ENCODE measurements around the gene SNX27.
"Not testable (repeated sequence)": the region's sequence is repeated elsewhere in the genome, so short reads cannot be mapped to it uniquely, and the experiment has no call there.

Gene SNX27

DNA sequence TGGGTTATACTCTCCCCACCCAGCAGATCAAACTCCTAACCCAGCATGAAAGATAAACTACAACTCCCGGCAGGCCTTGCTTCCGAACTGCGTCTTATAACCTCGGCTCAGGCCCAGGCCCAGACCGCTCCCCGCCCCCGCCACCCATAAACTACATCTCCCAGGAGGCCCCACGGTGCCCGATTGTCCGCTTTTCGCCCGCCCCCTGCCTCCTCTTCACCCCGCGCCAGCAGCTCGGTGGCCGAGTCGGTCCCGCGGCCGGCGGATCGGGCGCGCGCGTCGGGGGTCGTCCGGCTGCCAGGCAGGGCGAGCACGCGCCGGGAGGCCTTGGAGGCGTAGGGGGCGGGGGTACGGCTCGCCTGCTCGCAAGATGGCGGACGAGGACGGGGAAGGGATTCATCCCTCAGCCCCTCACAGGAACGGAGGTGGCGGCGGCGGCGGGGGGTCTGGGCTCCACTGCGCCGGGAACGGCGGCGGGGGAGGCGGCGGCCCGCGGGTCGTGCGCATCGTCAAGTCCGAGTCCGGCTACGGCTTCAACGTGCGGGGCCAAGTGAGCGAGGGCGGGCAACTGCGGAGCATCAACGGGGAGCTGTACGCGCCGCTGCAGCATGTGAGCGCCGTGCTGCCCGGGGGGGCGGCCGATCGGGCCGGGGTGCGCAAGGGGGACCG is at the start of gene SNX27:
Gene SNX27 (plus strand): TSS at position 219 of the 669 bp plus-strand sequence. CDS start 152 bp downstream, at position 371.
- peak; percentile 87 to 88 for DNase-seq

DNA sequence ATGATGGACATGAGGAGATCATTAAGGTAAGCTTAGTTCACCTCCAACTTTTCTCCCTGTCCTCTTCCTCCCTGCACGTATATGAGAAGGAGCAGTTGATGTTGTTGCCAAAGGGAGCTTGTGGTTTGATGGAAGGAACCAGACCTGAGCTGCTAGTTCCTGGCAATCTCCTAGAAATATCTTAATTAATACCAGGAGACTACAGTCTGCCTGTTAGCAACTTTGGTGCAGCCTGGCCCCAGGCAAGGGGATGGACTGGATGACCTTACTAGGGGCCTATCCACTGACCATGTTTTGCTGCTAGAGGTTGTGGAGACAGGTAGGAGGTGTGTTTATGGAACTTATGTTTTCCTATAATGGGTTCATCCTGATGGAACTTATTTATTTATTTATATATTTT is 49.2 kb upstream of the SNX27 start:
- no peak for DNase-seq

DNA sequence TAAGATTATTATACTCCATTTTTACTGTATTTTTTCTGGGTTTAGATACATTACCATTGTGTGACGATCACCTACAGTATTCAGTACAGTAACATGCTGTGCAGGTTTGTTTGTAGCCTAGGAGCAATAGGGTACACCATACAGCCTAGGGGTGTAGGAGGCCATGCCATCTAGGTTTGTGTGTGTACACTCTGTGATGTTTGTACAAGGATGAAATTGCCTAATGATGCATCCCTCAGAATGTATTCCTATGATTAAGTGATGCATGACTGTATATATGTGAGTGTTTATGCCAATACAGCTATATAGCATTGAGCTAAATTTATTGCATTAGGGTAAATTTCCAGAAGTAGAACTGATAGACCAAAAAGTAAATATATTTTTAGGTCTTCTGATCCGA is 48.5 kb upstream of the SNX27 start:
- no peak for DNase-seq

DNA sequence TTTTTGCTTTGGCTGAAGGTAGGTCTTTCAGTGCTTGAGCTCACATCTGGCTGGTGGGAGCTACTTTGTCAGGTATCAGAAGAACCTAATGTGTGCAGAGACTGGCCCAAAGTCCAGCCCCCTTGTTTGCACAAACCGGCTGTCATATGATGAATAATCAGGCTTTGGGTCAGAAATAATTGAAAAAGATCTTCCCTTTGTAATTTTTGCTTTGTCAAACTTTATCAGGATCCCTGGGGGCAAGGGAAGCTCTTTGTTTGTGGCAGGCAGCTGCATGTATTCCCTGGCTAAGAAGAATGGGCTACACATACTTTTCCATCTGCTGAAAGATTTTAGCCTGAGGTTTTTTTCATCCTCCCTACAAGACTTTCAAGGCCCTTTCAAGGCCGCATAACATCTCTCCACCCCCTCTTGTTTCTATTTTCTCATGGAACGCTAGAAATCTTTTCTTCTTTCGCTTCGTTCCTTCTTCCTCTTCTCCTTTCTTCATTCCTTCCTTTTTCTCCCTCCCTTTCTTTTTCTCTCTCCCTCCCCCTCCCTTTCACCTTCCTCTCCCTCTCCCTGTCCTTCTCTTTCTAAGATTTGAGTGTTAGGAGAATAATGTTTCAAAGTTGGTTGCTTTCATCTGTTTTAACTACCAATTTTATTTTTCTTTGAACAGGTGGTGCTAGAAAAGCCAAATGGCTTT is 46.2 kb upstream of the SNX27 start:
- DNase-seq: no peak

DNA sequence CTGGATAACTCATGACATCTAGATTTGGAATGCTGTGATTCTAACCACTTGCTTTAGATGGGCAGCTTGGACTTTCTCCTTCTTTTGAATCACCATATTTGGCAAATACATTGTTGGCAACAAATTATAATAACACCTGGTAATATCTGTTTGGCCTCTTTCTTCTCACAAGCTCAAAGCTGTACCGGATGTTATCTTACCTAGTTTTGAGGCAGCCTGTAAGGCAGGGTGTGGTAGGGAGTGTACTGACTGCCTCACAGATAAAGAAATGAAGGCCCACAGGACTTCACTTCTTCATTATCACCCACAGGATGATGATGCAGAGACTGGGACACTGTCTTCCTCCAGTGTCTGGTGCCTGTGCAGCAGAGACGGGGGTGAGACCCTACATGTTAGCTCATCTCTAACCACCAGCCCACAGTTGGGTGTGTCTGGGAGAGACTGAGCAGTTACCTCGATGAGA is 43.2 kb upstream of the SNX27 start:
- peak in 1 of 2 donors; percentile 20 for DNase-seq

DNA sequence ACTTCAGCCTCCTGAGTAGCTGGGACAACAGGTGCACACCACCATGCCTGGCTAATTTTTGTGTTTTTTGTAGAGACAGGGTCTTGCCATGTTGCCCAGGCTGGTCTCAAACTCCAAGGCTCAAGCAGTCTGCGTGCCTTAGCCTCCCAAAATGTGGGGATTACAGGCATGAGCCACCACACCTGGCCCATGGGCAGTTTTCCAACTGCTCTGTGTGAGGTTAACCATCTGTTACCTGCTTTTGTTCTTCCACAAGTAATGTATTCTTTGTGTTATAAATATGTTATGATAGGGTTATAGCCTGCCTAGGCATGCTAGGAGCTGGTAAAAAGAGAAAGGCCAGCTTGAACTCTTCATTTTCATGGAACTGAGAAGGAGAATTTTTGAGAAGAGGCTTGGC is 41.0 kb upstream of the SNX27 start:
- no peak for DNase-seq

DNA sequence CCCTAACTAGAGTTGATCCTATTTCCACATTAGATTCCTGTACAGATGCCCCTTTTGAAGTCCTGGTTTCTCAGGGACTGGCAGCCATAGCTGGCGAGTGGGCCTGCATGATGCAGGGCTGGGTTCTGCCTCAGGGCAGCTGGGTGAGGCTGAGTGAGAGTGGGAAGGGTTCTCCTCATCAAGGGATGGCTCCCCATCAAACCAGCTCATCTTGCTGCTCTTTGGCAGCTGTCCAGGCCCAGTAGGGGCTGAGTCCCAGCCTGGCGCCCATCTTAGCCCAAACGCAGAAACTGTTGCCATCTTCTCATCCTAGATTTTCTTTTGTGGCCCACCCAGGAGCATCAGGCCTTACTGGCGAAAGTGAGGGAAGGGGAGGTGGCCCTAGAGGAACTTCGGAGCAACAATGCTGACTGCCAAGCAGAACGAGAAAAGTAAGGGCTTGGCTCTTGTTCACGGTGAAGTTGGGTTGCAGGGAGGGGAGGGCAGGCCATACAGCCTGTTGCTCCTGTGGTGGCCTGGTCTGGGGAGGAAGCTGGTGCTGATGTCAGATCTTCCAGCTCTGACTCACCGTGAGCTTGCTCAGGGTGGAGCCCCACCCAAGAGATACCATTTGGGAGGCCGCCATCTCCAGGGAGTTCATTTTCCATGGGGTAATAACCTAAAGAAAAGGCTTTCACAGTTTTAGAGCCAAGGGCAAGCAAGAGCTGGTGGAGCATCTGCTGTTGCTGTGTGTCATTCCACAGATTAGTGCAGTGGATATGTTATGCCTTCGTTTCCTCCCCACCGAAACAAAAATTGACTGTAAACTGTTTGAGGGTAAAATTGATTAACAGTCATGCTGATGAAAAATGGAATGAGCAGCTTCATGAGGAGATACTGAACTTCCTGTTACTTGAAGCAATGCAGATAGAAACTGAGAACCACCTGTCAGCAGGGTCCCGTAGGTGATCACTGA is 37.0 kb upstream of the SNX27 start:
- peak in 1 of 2 donors; percentile 19 for DNase-seq

DNA sequence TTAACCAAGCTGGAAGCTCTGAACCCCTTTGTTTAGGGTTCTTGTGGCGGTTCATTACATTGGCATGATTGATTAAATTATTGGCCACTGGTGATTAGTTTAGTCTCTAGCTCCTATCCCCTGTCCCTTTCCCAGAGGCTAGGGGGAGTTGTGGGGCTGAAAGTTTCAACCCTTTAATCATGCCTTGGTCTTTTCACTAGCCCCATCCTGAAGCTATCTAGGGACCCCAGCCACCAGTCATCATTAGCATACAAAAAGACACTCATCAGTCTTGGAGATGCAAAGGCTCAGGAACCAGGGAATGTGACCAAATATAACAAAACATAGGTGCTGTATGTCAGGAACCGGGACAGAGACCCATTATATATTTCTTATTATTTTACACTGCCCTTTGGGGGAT is 34.7 kb upstream of the SNX27 start:
- DNase-seq: no peak

DNA sequence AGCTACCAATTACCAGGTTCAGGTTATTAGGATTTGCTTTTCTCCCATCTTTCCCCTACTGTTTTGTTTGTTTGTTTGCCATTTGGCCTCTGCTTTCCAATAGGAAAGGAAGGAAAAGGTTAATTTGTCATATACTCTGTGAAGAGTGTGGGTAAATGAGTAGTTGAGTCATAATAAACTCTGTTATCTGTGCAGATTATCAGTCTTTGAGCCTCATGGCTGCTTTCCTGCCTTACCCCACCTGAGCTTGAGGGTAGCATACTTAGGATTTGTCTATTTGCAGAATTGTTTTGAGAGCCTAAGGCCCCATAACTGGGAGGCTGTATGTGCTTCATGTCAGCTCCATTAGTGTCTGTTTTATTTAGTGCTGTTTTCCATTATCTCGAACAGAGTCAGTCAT is 32.9 kb upstream of the SNX27 start:
- DNase-seq: no peak

DNA sequence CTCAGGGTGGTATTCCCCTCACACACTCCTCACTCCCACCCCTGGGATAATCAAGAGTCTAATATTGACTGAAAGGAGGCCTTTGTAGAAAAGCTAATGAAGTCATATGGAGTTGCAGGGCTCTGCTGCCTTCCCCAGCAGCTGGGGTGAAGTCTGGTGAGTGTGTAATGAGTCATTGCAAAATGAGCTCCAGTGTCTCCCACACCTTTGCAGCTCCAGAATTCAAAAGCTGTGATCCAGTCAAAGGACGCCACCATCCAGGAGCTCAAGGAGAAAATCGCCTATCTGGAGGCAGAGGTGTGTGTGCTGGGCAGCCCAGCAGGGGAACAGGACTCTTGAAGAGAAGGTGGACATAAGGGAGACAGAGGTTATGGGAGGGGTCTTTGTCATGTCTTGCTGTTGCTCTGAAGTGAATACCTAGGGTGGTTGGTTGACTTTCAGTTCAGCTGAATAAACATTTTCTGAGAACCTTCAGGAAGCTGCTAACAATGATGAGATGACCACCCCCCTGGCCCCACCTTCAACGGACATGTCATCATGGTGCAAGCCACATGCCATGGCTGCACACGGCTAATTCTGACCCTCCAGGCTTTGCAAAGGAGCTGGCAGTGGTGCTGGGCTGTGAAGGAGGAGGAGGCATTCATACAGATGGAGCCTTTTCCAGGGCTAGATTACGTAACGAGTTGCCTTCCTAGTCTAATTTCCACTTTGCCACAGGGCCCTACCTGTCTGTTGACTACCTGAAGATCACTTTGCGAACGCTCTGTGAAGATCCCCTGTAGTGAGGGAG is 32.2 kb upstream of the SNX27 start:
- DNase-seq: no peak

DNA sequence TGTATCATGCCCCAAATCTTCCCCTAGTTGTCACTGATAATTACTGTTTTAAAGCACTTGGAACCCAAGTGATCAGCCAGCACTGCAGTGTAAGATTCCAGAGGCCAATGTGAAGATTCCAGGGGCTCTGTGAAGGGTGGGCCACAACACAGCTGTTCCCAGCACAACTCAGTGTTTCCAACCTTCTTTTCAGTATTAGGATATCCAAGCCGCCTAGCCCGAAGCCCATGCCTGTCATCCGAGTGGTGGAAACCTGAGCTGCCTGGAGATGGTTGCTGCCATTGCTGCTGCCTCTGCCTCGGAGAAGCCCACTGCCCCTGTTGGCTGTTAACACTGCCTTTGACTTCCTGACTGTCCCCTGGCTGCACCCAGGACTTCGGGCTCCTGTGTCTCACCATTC is 30.4 kb upstream of the SNX27 start:
- DNase-seq: no peak

DNA sequence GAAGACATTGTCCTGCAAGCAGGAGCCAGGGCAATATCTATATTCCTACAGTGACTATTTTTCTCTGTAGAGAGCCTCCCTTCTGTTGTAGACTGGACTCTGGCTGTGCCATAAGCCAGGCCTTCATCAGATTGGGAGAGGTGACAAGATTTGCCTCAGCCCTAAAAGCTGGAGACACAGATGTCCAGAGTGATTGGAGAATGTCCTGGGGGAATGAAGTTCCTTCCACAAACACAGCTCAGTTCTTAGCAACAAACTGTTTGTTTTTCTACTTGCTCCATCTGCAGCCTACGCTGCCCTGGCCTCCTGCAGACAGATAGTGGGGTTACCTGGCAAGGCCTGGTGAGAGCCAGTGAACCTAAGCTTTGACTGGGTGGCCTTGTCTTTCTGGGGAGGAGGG is 29.9 kb upstream of the SNX27 start:
- DNase-seq: no peak

DNA sequence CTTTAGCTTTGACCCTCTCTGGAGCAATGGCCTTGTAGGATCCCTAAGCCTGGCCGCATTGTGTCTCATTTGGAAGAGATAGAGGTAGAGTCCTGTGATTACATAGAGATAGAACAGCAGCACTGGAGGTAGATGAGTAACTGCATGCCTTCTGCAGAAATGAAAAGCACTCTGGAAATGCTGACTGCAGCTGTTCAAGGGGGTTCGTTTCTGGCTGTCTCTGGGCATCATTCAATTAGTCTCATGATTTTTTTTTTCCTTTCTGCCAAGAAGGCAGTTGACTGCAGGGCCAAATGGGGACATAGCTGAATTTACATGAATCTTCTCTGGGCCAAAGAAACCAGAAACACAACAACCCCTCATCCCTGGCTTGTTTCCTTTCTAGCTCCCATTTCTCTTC is 28.1 kb upstream of the SNX27 start:
- no peak for DNase-seq

DNA sequence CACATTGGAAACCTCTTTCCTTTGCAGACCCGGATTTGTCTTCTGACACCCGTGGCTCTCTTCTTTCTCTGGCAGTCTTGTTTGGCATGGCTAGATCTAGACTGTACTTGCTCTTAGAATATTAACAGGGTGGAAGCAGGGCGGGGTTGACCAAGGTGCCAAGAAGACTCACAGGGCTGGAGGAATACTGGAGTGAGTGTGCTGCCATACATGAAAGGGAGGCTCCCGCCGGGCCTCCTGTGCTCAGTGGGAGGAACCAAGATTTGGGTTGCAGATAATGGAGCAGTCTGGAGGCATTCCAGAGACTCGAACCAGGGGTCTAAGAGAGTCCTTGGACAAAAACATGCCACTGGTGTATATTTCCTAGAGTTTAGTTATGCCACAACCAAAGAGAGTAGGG is 27.6 kb upstream of the SNX27 start:
- DNase-seq: no peak

DNA sequence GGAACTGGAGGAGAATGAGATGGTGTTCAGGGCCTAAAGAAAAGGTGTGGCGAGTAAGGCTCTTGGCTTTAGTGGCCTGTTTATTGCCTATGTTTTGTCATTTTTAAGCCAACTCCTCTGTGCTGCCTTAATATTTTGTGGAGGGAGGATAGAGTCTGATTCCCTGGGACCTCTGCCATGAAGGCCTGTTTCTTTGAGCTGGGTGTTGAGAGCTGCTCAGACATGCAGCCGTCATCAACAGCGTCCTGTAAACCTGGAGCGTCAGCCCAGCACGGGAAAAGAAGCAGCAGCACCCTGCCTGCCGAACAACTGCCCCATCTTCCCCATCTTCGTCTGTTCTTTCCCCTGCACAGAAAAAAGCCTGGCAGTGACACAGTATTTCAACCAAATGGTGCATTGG is 27.1 kb upstream of the SNX27 start:
- DNase-seq: no peak

DNA sequence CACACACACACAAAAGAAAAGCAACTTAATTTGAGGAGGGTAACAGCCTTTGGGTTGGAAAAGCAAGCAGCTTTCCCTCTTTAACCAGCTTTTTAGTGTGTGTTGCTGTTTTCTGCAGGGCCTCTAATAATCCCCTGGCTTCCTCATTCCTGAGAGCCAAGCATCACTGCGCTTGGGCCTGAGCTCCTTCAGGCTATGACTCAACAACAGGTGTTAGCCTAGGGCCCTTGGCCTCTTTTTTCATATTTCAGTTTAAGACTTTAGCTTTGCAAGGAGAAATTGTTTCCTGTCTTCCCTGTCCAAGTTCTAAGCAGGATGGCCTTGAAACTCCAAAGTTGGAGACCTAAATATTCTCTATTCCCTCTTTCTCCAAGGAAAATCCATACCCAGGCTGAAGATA is 26.2 kb upstream of the SNX27 start:
- DNase-seq: no peak

DNA sequence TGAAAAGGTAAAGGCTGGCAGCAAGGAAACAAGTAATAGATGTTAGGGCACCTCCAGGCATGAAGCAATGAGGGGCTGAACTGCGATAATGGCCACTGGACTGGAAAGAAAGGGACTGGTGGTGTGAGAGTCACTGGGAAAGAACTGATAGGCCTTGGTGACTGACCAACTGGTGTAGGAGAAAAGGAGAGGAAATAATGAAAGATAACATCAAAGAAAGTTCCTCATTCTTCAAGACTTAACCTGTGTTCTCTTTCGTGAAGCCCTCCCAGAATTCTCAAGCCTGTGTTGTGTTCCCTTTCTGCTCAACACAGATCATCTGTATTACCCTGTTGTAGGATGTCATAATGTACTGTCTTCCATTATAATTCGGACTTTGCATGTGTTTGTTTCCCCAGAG is 20.9 kb upstream of the SNX27 start:
- no peak for DNase-seq

DNA sequence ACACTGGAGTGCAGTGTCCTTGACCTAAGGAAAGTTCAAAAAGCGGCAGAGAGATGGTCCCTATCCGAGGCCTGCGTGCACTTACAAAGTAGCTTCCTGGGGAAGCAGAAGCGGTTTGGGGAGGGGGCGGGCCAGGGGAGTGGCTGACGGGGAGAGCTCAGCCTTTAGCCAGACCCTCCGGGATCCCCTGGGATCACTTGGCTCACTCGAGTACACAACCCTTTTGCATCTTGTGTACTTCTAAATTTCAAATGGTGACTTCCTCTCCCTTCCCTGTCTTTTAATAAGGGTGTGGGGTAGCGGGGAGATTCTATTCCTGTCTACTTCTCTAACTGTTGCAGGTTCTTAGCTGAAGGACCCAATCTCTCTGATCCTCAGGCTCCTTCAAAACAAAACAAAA is 18.1 kb upstream of the SNX27 start:
- no peak for DNase-seq

DNA sequence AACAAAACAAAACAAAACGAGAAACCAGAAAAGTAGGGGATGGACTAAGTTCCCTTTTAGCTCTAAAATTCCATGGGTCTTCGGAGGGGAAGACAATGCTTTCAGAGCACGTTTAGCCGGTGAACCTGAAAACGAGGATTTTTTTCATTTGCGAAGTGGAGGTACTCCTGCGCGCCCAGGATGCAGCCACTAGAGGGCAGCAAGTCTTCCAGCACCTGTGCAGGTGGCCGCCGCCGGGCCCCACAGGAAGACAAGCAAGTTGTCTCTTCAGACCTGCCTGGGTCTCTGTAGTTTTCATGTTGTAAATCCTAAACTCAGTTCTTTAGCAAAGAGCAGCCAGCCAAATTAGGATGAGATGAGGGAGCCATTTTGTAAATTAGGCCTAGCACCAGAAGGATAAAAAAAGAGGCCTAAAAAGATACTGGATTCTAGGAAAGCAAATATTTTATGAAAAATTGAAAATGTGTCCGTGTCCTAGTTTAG is 17.7 kb upstream of the SNX27 start:
- DNase-seq: peak; percentile 87 to 88

DNA sequence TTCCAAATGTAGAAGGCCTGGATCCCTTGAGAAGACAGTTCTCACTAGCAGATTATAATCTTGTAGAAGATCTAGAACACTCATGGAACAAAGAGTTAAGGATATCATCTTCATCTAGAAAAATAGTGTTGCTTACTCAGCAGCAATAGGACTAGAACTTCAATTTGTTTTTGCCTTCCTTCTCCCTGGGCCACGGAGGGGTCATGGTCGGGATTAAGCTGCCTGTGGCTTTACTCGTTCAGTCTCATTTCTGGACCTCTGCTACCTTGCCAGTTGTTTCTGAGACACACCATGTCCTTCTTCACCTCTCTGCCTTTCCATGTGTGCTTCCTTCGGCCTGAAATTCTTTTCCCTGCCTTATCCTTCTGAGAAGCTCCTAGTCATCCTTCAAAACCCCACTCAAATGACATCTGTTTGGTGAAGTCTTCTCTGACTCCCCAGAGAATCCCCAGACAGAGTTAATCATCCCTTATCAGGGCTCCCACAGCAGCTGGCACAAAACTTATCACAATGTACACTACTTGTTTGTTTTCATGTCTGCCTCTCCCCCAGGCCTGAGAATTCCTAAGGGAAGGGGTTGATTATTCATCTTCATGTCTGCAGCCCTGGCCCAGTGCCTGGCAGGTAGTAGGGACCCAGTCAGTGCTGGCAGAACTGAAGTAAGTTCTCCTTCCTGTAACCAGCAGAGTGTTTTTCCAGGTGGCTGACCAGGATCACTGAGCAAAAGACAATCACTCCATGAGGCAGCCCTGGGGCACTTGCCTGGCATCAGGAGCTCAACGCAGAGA is 15.5 kb upstream of the SNX27 start:
- DNase-seq: no peak

DNA sequence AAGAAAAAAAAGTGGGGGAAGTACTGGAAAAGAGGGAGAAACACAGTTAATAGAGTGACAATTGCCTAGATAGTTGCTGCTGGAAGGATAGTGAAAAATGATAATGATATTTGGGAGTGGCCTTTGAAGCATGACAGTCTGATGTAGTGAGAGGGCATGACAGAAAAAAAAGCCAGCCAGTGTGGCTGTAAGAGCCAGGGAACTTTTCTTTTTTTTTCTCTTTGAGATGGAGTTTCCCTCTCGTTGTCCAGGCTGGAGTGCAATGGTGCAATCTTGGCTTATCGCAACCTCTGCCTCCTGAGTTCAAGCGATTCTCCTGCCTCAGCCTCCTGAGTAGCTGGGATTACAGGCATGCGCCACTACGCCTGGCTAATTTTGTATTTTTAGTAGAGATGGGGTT is 9.3 kb upstream of the SNX27 start:
- DNase-seq: not testable (repeated sequence)

DNA sequence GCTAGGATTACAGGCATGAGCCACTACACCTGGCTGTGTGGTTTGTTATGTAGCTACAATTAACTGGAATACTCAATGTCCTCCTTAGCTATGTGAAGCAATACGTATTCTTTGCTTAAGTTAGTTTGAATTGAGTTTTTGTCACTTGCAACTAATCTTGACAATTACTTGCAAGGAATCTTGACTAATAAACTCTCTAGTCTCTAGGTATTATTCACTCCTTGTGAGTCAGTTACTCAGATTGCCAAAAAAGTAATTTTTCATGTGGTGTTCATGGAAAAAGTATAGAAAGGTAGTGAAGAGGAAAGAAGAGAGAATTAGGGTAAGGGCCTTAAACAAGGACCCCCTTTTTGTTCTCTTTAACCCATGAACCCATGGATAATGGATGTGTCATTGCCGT is 7.6 kb upstream of the SNX27 start:
- DNase-seq: no peak
